ENCODE measurements around the gene CCDC85C. TPM values are rescaled to one million over a fixed set of nuclear protein-coding genes. Genes with fewer than 3 reads are reported as not detected.

The CCDC85C gene
- total and polyA plus RNA-seq, 2 of the 8 experiments (the other 6 are each of a cell fraction or from before 2014, with no cell fraction given) = 16.8 to 35.8 TPM

- H3K23ac ChIP-seq (ENCODE audit: insufficient read length) = no peak overlapping the region
- no peak overlapping the region for H2BK15ac ChIP-seq (ENCODE audit: low read length)
- FAIRE-seq = no peak
- H2AFZ ChIP-seq (ENCODE audit: low read length) = no peak overlapping the region
- 86% methylated on average over 8 of the region's 8 CpGs; no CpG with 5 or more reads in 1 of the 2 experiments for WGBS, 2 experiments (ENCODE audit: extremely low coverage in 1 of 2, insufficient coverage in 1 of 2, insufficient read length in 1 of 2, insufficient replicate concordance in 2 of 2, low coverage in 1 of 2, low lambda C conversion rate in 2 of 2, missing lambda C conversion rate in 1 of 2)
- no peaks in the 10 kb centered on the region for H3K79me2 ChIP-seq (ENCODE audit: control insufficient read depth in 1 of 2, insufficient read depth in 2 of 2, low read length in 2 of 2)
- no peak for DNase-seq (ENCODE audit: low read depth in 1 of 2, low spot score in 2 of 2)
- no peak overlapping the region for H3K4ac ChIP-seq (replicated peaks; ENCODE audit: insufficient read length, low read depth, low read length)
- H2BK5ac ChIP-seq (ENCODE audit: low read depth, low read length) = no peak overlapping the region
- H4K8ac ChIP-seq (ENCODE audit: extremely low read depth, insufficient read depth, low read length) = no peak overlapping the region
- no peaks in the 10 kb centered on the region for H3K79me1 ChIP-seq (ENCODE audit: low read depth, low read length)
- H3K4me3 ChIP-seq (ENCODE audit: extremely low read depth in 1 of 4, insufficient read depth in 2 of 4, low read depth in 3 of 4, low read length in 4 of 4) = no peak overlapping the region
- H4K91ac ChIP-seq (replicated peaks; ENCODE audit: insufficient read length, low read length) = no peak overlapping the region
- H3K23me2 ChIP-seq (ENCODE audit: low read depth, low read length) = peaks cover 10% of the 10 kb centered on the region; the same call in 1 of the 2 replicates
- H3K18ac ChIP-seq (ENCODE audit: extremely low read depth, low read length) = no peak overlapping the region
- peaks cover 0 to 12% (median 5%) of the 10 kb centered on the region in 4 experiments; a peak in 5 of 7 replicates for H3K4me1 ChIP-seq (replicated peaks in 1 of 4; ENCODE audit: control insufficient read depth in 3 of 4, insufficient read depth in 4 of 4, low read length in 3 of 4)
- no peak overlapping the region for H3K9ac ChIP-seq (replicated peaks in 1 of 4; ENCODE audit: extremely low read depth in 1 of 4, low read depth in 3 of 4, low read length in 3 of 4)
- H3K27me3 ChIP-seq (replicated peaks in 1 of 4; ENCODE audit: control insufficient read depth in 3 of 4, extremely low read depth in 1 of 4, insufficient read depth in 3 of 4, low read length in 3 of 4) = peaks cover 0 to 20% (median 15%) of the 10 kb centered on the region in 4 experiments; a peak in 6 of 7 replicates
- POLR2A ChIA-PET (ENCODE audit: partially characterized antibody) = interaction anchor here (1.4 kb wide), 1 partner anchor 12 kb away, joined by 5 read pairs; no protein-coding TSS in a partner anchor
- no peaks in the 10 kb centered on the region for H4K20me1 ChIP-seq (replicated peaks in 1 of 2; ENCODE audit: control insufficient read depth in 1 of 2, insufficient read depth in 2 of 2, low read length in 2 of 2)
- H3K14ac ChIP-seq (ENCODE audit: insufficient read length) = no peak overlapping the region
- H2BK12ac ChIP-seq (ENCODE audit: low read depth, low read length) = no peak overlapping the region
- no peak overlapping the region for H3K27ac ChIP-seq (ENCODE audit: low read depth, low read length)
- no peak overlapping the region for H3K4me2 ChIP-seq (ENCODE audit: insufficient read depth in 1 of 2, low read depth in 2 of 2, low read length in 2 of 2)
- H2BK20ac ChIP-seq (ENCODE audit: low read length) = no peak overlapping the region
- peak overlapping the region; percentile 33; the same call in 1 of the 2 replicates for H2AK5ac ChIP-seq (ENCODE audit: low read depth, low read length)
- H4K5ac ChIP-seq (ENCODE audit: insufficient read length, low read depth, low read length) = no peak overlapping the region
- no peak overlapping the region for H2BK120ac ChIP-seq (replicated peaks; ENCODE audit: low read depth, low read length)
- no peaks in the 10 kb centered on the region for H3K36me3 ChIP-seq (ENCODE audit: control insufficient read depth in 2 of 4, insufficient read depth in 4 of 4, low read length in 3 of 4)
- no peaks in the 10 kb centered on the region for H3K9me3 ChIP-seq (ENCODE audit: insufficient read depth in 2 of 2, low read depth in 1 of 2, low read length in 1 of 2)
- H3K56ac ChIP-seq (replicated peaks; ENCODE audit: insufficient read length, low read depth, low read length) = no peak overlapping the region
- CTCF ChIA-PET (ENCODE audit: partially characterized antibody) = interaction anchor here (1.1 to 1.4 kb wide), 3 partner anchors 19 to 38 kb away, joined by 3 to 4 read pairs (median 3); no protein-coding TSS in a partner anchor
- TF ChIP-seq TCF12 (IDR thresholded peaks at IDR 0.05; ENCODE audit: low read depth, low read length) (no peak), BCL11A (IDR thresholded peaks at IDR 0.05; ENCODE audit: low read depth in 2 of 2, low read length in 2 of 2) (no peak), SUZ12 (IDR thresholded peaks at IDR 0.05; ENCODE audit: low read length) (no peak), CHD1 (IDR thresholded peaks at IDR 0.05; ENCODE audit: low read depth, low read length) (no peak), TAF1 (IDR thresholded peaks at IDR 0.05; ENCODE audit: low read depth, low read length) (no peak), SP2 (IDR thresholded peaks at IDR 0.05; ENCODE audit: low read length) (no peak), JUND (IDR thresholded peaks at IDR 0.05; ENCODE audit: low read length) (no peak), SP1 (IDR thresholded peaks at IDR 0.05; ENCODE audit: low read depth, low read length) (no peak), RBBP5 (IDR thresholded peaks at IDR 0.05; ENCODE audit: borderline replicate concordance, low read depth, low read length) (no peak), KDM4A (IDR thresholded peaks at IDR 0.05; ENCODE audit: low read depth, low read length, severe bottlenecking) (no peak), CHD2 (IDR thresholded peaks at IDR 0.05; ENCODE audit: low read length) (no peak)
- TF ChIP-seq, protein P1, sequence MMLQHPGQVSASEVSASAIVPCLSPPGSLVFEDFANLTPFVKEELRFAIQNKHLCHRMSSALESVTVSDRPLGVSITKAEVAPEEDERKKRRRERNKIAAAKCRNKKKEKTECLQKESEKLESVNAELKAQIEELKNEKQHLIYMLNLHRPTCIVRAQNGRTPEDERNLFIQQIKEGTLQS (IDR thresholded peaks at IDR 0.05; ENCODE audit: insufficient read depth, low read depth, low read length) = no peak
Observed at GRCh38 chr14:99649219-99649618, 45.2 kb upstream of the CCDC85C start.

Measured in H1 (cell line).